GM12872 (cell line): ENCODE measurements around the gene TMEM198.

Experiments used
- CTCF ChIP-seq: IDR thresholded peaks from 3 replicates; pipeline ENCODE4 v1.5.1; 2011; ENCODE audit warnings: low read depth, mild to moderate bottlenecking, low read length, moderate library complexity; ENCODE audit not compliant: insufficient read depth

The TMEM198 gene

GRCh38 chr2:219506153-219506801 is 37.6 kb upstream of the TMEM198 start:
- no peak for TF ChIP-seq CTCF

GRCh38 chr2:219506802-219507526 is 36.9 kb upstream of the TMEM198 start:
- TF ChIP-seq CTCF = no peak

- TF ChIP-seq CTCF = no peak
Observed at GRCh38 chr2:219507581-219508443, 36.0 kb upstream of the TMEM198 start.

- TF ChIP-seq CTCF = no peak
Observed at GRCh38 chr2:219508444-219508734, 35.4 kb upstream of the TMEM198 start.

- TF ChIP-seq CTCF = no peak
Observed at GRCh38 chr2:219508971-219509779, 34.7 kb upstream of the TMEM198 start.

GRCh38 chr2:219509780-219510511 is 33.9 kb upstream of the TMEM198 start:
- TF ChIP-seq CTCF = peak; percentile 80
